HepG2 (cell line): Measurements from ENCODE around the gene CLIC2. TPM values are rescaled to one million over a fixed set of nuclear protein-coding genes. Genes with fewer than 3 reads are reported as not detected.
"Not testable (repeated sequence)": the region's sequence is repeated elsewhere in the genome, so short reads cannot be mapped to it uniquely, and the experiment has no call there.

ENCODE experiments used
- ATAC-seq: fragments of 200-7000 bp; cut with Tn5 transposase; 3 replicates; pipeline ENCODE4 v1.9.1; 2020; ENCODE audit warnings: mild to moderate bottlenecking, moderate library complexity
- BruUV-seq: library from RNA; stranded (reverse); fragments of 400-500 nt; replicated peaks from 2 replicates; lab custom pipeline; 2021; lab: Mats Ljungman, UMichigan
- CTCF ChIA-PET: fragments of 300-600 bp; formaldehyde crosslinking; extraction: SDS; loops from one replicate; lab custom pipeline; 2021; ENCODE audit warnings: low total read pairs, inconsistent platforms, low intra/inter-chr PET ratio; lab: Yijun Ruan, JAX
- POLR2A ChIA-PET: fragments of 350-600 bp; sonication (Branson Sonifier 250); formaldehyde crosslinking; loops from one replicate; lab custom pipeline; 2020; ENCODE audit warnings: antibody characterized with exemption, inconsistent platforms; lab: Yijun Ruan, JAX
- DNase-seq: peaks from one replicate; pipeline ENCODE4 v3.0.0-alpha.2; 2015; ENCODE audit warnings: low spot score
- FAIRE-seq: peaks from 3 replicates; lab custom pipeline; 2011; peaks lifted over from hg19 to GRCh38; lab: Jason Lieb, UNC
- H2AFZ ChIP-seq: one replicate; pipeline ENCODE4 v1.6.1; 2011; ENCODE audit warnings: low read length, inconsistent platforms
- H3K27ac ChIP-seq: fragments of 300-600 bp; 3 replicates; pipeline ENCODE4 v1.8.0; 2011; ENCODE audit warnings: mixed run types, mild to moderate bottlenecking, mixed read lengths, low read length, inconsistent platforms; ENCODE audit not compliant: insufficient read depth; ENCODE audit errors: extremely low read length
- H3K27me3 ChIP-seq, 2 experiments: fragments of 200-600 bp in 1 of 2; 2 replicates in 1 of 2; 3 replicates in 1 of 2; pipeline versions ENCODE4 v1.6.0 to v1.8.0; 2011; ENCODE audit warnings: low read length in 2 of 2, mild to moderate bottlenecking in 2 of 2, moderate library complexity in 2 of 2, inconsistent platforms in 1 of 2; ENCODE audit not compliant: insufficient read depth in 2 of 2, control insufficient read depth in 1 of 2
- H3K36me3 ChIP-seq, 2 experiments: fragments of 200-600 bp in 1 of 2; replicated peaks in 1 of 2; 2 replicates in 1 of 2; 3 replicates in 1 of 2; pipeline versions ENCODE4 v1.5.1 to v1.8.0; 2011; ENCODE audit warnings: low read length in 2 of 2, inconsistent platforms in 1 of 2; ENCODE audit not compliant: insufficient read depth in 2 of 2, control insufficient read depth in 1 of 2
- H3K4me1 ChIP-seq: 2 replicates; pipeline ENCODE4 v1.5.1; 2012; ENCODE audit warnings: low read length, inconsistent platforms; ENCODE audit not compliant: insufficient read depth
- H3K4me2 ChIP-seq: 2 replicates; pipeline ENCODE4 v1.6.0; 2011; ENCODE audit warnings: low read depth, low read length, inconsistent platforms
- H3K4me3 ChIP-seq, 3 experiments: fragments of 200-600 bp in 1 of 3; sonication (generic), shearing (Covaris generic) in 1 of 3; replicated peaks in 1 of 3; 2 replicates each; pipeline ENCODE4 v1.5.1; 2011 to 2016; ENCODE audit warnings: low read length in 3 of 3, inconsistent platforms in 2 of 3, low read depth in 2 of 3, mild to moderate bottlenecking in 2 of 3, control low read depth in 1 of 3, mixed read lengths in 1 of 3; ENCODE audit not compliant: insufficient read depth in 1 of 3
- H3K79me2 ChIP-seq: one replicate; pipeline ENCODE4 v1.6.1; 2011; ENCODE audit warnings: low read length, inconsistent platforms; ENCODE audit not compliant: insufficient read depth
- H3K9ac ChIP-seq: 2 replicates; pipeline ENCODE4 v1.6.0; 2011; ENCODE audit warnings: mild to moderate bottlenecking, low read depth, low read length, inconsistent platforms; ENCODE audit not compliant: insufficient read depth
- H3K9me3 ChIP-seq: 2 replicates; pipeline ENCODE4 v1.5.1; 2012; ENCODE audit warnings: mild to moderate bottlenecking, low read length
- H4K20me1 ChIP-seq: 2 replicates; pipeline ENCODE4 v1.6.0; 2011; ENCODE audit warnings: inconsistent platforms, mild to moderate bottlenecking, low read length, moderate library complexity; ENCODE audit not compliant: insufficient read depth
- WGBS: methylation state at CpG from one replicate; pipeline ENCODE4 v1.1.6; 2017; ENCODE audit warnings: low lambda C conversion rate; 5-methylcytosine and 5-hydroxymethylcytosine counted together
- in situ Hi-C: cut with HindIII; loops from 2 replicates; pipeline ENCODE4 v1.10.0; 2017; ENCODE audit warnings: low pct_unique_long_range_greater_than_20kb; ENCODE audit not compliant: extremely low pct_ligation_motif_present
- intact Hi-C: fragments of 100-400 bp; cut with micrococcal nuclease; formaldehyde crosslinking; loops from one replicate; pipeline ENCODE4 v1.10.0; 2022; ENCODE audit not compliant: unreplicated experiment
- polyA plus RNA-seq, 8 experiments: library from polyadenylated mRNA; depleted of rRNA in 3 of 8; stranded (reverse) in 7 of 8; unstranded in 1 of 8; fragments of >200 nt; fragmentation: Illumina TruSeq in 4 of 8; extraction: Trizol in 4 of 8; gene quantifications; 2 replicates each; pipeline versions ENCODE4 v1.2.1 to v1.2.3, GENCODE V29; 2011 to 2016; ENCODE audit warnings: low read depth in 4 of 8, missing spikeins in 1 of 8, mixed read lengths in 1 of 8; ENCODE audit not compliant: insufficient read depth in 1 of 8
- total RNA-seq, 5 experiments: library from RNA; depleted of rRNA; stranded (reverse); fragments of >200 nt; fragmentation: Illumina TruSeq; extraction: Trizol; gene quantifications; 2 replicates each; pipeline ENCODE4 v1.2.3, GENCODE V29; 2016; ENCODE audit warnings: low read depth in 1 of 5

Gene CLIC2
- total and polyA plus RNA-seq, 2 of the 13 experiments (the other 11 are each of a cell fraction or from before 2014, with no cell fraction given): 0.24 to 0.25 TPM

- intact Hi-C loops, BruUV-seq, H3K9me3 ChIP-seq, POLR2A ChIA-PET, FAIRE-seq, DNase-seq, H3K4me1 ChIP-seq, CTCF ChIA-PET, in situ Hi-C loops, H3K9ac ChIP-seq, H3K4me3 ChIP-seq, H2AFZ ChIP-seq, H3K27me3 ChIP-seq, H3K36me3 ChIP-seq, H3K4me2 ChIP-seq, H4K20me1 ChIP-seq, H3K27ac ChIP-seq, H3K79me2 ChIP-seq: not testable (repeated sequence)
- ATAC-seq: peak; percentile 68
- WGBS: no CpG with 5 or more reads among the region's 64 CpGs
Measured at GRCh38 chrX:155382529-155382967, 48.1 kb upstream of the CLIC2 start.

DNA sequence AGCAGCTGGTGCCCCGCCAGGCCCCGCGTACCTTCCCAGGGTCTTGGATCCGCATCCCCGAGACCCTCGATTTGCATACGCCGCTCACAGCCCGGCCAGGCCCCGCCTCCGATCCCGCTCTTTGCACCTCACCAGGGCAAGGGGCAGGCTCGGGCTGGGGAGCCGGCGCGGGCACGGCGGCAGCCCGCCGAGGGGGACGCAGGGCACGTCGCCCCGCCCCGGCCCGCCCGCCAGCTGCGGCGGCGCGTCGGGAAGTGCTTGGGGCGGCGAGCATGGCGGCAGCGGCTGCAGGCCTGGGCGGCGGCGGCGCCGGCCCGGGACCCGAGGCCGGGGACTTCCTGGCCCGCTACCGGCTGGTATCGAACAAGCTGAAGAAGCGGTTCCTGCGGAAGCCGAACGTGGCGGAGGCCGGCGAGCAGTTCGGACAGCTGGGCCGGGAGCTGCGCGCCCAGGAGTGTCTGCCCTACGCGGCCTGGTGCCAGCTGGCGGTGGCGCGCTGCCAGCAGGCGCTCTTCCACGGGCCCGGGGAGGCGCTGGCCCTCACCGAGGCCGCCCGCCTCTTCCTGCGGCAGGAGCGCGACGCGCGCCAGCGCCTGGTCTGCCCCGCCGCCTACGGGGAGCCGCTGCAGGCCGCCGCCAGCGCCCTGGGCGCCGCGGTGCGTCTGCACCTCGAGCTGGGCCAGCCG is 47.6 kb upstream of the CLIC2 start, which contains the start of gene F8A2:
F8A2 (plus strand) TSS at position 253 of the 686 bp plus-strand sequence; CDS start at position 273, 20 bp downstream.
- H3K79me2 ChIP-seq, H3K4me1 ChIP-seq, H3K9me3 ChIP-seq, FAIRE-seq, intact Hi-C loops, in situ Hi-C loops, CTCF ChIA-PET, H4K20me1 ChIP-seq, POLR2A ChIA-PET, H3K4me3 ChIP-seq, H3K9ac ChIP-seq, H3K36me3 ChIP-seq, DNase-seq, BruUV-seq, H3K4me2 ChIP-seq, H3K27ac ChIP-seq, H3K27me3 ChIP-seq, H2AFZ ChIP-seq: not testable (repeated sequence)
- ATAC-seq: peak; percentile 91
- no CpG with 5 or more reads among the region's 90 CpGs for WGBS

DNA sequence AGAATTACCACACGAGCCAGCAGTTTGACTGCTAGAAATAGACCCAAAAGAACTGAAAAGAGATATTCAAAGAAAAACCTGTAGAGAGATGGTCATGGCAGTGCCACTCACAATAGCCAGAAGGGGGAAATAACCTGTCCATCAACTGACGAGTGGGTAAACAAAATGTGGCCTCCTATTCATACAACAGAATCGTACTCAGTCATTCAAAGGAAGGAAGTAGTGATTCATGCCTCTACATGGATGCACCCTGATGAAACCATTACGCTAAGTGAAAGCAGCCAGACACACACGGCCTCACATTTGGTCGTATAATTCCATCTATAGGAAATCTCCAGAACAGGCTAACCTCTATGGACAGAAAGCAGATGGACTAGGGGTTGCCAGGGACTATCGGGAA is 45.4 kb upstream of the CLIC2 start:
- H3K4me3 ChIP-seq, intact Hi-C loops, H4K20me1 ChIP-seq, DNase-seq, H3K79me2 ChIP-seq, in situ Hi-C loops, H3K4me1 ChIP-seq, H2AFZ ChIP-seq, H3K27ac ChIP-seq, POLR2A ChIA-PET, H3K9ac ChIP-seq, CTCF ChIA-PET, H3K27me3 ChIP-seq, H3K36me3 ChIP-seq, FAIRE-seq, H3K4me2 ChIP-seq, BruUV-seq, ATAC-seq, H3K9me3 ChIP-seq: not testable (repeated sequence)
- no CpG with 5 or more reads among the region's 7 CpGs for WGBS

- not testable (repeated sequence) for FAIRE-seq
Measured at GRCh38 chrX:155373777-155374458, 39.5 kb upstream of the CLIC2 start.

More at GRCh38 chrX:155373777-155374458, 39.5 kb upstream of the CLIC2 start:
- POLR2A ChIA-PET, H3K9me3 ChIP-seq, H3K27ac ChIP-seq, intact Hi-C loops, H3K4me2 ChIP-seq, H3K4me1 ChIP-seq, DNase-seq, H3K36me3 ChIP-seq, H4K20me1 ChIP-seq, ATAC-seq, in situ Hi-C loops, H3K4me3 ChIP-seq, H3K79me2 ChIP-seq, BruUV-seq, CTCF ChIA-PET, H3K27me3 ChIP-seq, H2AFZ ChIP-seq, H3K9ac ChIP-seq: not testable (repeated sequence)
- no CpG with 5 or more reads among the region's 9 CpGs for WGBS
